ENCODE measurements around the gene SMYD3. TPM values are rescaled to one million over a fixed set of nuclear protein-coding genes. Genes with fewer than 3 reads are reported as not detected.

Gene SMYD3
- 18.3 and 23.8 TPM in 2 replicates for total RNA-seq

DNA sequence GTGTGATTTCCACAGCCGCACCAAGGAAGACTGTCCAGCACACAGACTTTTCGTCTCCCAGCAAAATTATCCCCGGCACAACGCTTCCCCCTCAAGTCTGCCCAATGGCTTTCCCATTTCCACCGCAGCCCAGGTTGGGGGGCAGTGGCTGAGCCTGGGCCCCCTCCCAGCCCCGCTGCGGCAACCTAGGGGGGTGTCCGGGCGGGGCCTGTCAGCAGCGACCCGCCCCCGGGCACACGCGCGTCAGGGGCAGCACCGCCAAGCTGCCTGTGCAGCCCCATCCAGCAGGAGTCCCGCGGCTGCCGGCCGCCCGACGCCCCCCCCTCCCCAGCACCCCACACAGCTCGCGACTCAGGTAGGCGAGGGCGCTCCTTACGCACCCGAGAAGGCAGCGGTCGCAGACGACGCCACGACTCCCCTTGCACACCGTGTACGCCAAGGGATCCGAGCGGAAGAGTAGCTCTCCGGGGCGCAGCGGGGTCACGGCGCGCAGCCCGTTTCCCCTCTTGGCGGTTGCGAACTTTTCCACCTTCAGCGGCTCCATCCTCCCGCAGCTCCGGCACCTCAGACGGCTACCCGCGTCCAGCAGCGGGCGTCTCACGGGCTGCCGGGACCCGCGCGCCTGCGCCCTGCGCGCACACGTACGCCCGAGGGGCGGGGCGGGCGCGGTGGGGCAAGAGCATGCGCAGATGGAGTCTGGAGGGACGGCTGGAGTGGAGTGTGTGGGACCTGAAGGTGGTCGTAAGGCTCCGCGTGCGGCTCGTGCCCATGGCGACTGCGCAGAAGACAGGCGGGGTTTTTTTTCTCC is at the start of gene SMYD3:
Gene SMYD3 (minus strand): TSS at position 606 of the 808 bp plus-strand sequence.
- H3K4me3 ChIP-seq (ENCODE audit: low read depth, low read length) = peak within 1 kb of the TSS; percentile 92
- TF ChIP-seq, protein P1, sequence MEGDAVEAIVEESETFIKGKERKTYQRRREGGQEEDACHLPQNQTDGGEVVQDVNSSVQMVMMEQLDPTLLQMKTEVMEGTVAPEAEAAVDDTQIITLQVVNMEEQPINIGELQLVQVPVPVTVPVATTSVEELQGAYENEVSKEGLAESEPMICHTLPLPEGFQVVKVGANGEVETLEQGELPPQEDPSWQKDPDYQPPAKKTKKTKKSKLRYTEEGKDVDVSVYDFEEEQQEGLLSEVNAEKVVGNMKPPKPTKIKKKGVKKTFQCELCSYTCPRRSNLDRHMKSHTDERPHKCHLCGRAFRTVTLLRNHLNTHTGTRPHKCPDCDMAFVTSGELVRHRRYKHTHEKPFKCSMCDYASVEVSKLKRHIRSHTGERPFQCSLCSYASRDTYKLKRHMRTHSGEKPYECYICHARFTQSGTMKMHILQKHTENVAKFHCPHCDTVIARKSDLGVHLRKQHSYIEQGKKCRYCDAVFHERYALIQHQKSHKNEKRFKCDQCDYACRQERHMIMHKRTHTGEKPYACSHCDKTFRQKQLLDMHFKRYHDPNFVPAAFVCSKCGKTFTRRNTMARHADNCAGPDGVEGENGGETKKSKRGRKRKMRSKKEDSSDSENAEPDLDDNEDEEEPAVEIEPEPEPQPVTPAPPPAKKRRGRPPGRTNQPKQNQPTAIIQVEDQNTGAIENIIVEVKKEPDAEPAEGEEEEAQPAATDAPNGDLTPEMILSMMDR (conservative IDR thresholded peaks at IDR 0.05; ENCODE audit: low read depth, low read length) = peak; percentile 25
- no peak for DNase-seq (ENCODE audit: low read depth)

DNA sequence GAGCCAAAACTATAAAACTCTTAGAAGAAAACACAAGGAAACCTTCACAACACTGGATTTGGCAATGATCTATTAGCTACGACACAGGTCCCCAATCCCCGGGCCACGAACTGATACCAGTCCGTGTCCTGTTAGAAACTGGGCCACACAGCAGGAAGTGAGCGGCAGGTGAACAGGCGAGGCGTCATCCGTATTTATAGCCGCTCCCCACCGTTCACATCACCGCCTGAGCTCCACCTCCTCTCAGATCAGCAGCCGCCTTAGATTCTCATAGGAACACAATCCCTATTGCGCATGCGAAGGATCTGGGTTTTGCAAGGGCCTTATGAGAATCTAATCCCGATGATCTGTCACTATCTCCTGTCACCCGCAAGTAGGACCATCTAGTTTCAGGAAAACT is 47.1 kb upstream of the SMYD3 start:
- TF ChIP-seq, protein P1 (conservative IDR thresholded peaks at IDR 0.05; ENCODE audit: low read depth, low read length) = no peak
- H3K4me3 ChIP-seq (ENCODE audit: low read depth, low read length) = no peak overlapping the region
- no peak for DNase-seq (ENCODE audit: low read depth)

DNA sequence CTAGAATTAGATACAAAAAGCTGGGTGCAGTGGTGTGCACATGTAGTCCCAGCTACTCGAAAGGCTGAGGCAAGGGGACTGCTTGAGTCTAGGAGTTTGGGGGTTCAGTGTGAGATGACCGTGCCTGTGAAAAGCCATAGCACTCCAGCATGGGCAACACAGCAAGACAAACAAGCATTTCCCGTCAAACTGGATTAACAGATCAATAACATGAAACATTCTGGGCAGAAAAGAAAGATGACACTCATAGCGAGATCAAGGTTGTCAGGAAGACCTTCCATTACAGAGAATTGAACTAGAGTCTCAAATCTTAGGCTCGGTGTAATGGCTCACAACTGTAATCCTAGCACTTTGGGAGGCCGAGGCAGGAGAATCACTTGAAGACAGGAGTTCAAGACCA is 45.0 kb upstream of the SMYD3 start:
- TF ChIP-seq, protein P1 (conservative IDR thresholded peaks at IDR 0.05; ENCODE audit: low read depth, low read length) = no peak
- H3K4me3 ChIP-seq (ENCODE audit: low read depth, low read length) = no peak overlapping the region
- DNase-seq (ENCODE audit: low read depth) = no peak

DNA sequence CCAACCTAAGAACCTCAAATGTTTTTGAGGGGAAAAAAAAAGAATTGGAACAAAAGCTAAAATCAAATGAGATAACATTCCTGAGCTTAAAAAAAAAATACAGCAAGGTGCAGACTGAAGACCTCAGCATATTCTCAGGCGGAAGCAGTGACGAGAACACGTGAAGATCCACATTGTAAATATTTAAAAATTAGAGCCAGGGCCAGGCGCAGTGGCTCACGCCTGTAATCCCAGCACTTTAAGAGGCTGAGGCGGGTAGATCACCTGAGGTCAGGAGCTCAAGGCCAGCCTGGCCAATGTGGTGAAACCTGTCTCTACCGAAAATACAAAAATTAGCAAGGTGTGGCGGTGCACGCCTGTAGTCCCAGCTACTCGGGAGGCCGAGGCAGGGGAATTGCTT is 43.3 kb upstream of the SMYD3 start:
- DNase-seq (ENCODE audit: low read depth) = no peak
- TF ChIP-seq, protein P1 (conservative IDR thresholded peaks at IDR 0.05; ENCODE audit: low read depth, low read length) = no peak
- H3K4me3 ChIP-seq (ENCODE audit: low read depth, low read length) = no peak overlapping the region

DNA sequence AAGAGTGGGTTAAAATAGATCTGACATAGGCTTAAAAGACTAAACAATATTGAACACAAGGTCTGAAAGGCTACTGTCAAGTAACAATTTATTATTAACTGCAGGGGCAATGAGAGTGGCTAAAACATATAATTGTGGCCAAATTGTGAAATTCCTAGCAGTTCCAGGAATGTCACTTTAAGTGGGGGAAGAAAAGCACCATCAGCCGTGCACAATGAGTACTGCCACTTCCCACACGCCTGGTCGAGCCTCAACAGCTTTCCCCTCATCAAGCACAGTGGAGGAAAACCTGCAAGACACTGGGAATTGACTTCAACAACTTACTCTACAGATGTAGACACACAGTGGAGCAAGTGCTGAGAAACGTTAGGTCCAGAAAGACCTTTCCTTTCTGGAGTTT is 42.6 kb upstream of the SMYD3 start:
- no peak for DNase-seq (ENCODE audit: low read depth)
- TF ChIP-seq, protein P1 (conservative IDR thresholded peaks at IDR 0.05; ENCODE audit: low read depth, low read length) = no peak

DNA sequence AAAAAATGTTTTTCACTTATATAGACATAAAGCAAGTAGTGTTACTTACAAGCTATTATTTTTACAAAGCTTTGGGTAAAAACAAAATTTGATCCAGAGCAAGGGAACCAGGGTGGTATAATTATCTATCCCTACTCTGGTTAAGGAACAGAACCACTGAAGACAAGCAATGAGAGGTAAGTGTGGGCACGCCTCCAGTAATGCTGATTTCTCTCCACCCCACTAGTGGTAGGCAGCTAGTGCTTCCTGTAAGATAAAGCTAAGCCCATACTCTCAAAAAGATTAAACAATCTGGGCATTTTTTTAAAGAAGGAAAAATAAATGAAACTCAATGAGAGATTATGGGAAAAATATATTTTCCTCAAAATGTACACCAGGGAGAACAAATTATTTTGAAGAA is 36.9 kb upstream of the SMYD3 start:
- TF ChIP-seq, protein P1 (conservative IDR thresholded peaks at IDR 0.05; ENCODE audit: low read depth, low read length) = no peak
- H3K4me3 ChIP-seq (ENCODE audit: low read depth, low read length) = no peak overlapping the region
- DNase-seq (ENCODE audit: low read depth) = no peak

More for the DNA sequence above, 42.6 kb upstream of the SMYD3 start:
- H3K4me3 ChIP-seq (ENCODE audit: low read depth, low read length) = no peak overlapping the region
